ENCODE measurements around the gene CREB3L1. TPM values are rescaled to one million over a fixed set of nuclear protein-coding genes. Genes with fewer than 3 reads are reported as not detected.

Gene CREB3L1
- polyA plus RNA-seq, 1 experiment = 24.2 TPM

GRCh38 chr11:46271875-46272815 is 5.3 kb upstream of the CREB3L1 start:
- POLR2A ChIA-PET = interaction anchor here (0.7 to 1.6 kb wide), 3 partner anchors 23 to 1649 kb away, joined by 3 to 4 read pairs (median 4); no protein-coding TSS in a partner anchor
- no peaks in the 10 kb centered on the region for H3K27me3 ChIP-seq (ENCODE audit: control insufficient read depth, insufficient read depth, low read length)
- TF ChIP-seq CTCF (IDR thresholded peaks at IDR 0.05; ENCODE audit: low read depth, low read length) = no peak
- no peak overlapping the region for H3K4me3 ChIP-seq (ENCODE audit: low read depth, low read length)
- DNase-seq (ENCODE audit: low read depth, low spot score) = no peak
- H3K9me3 ChIP-seq (ENCODE audit: control insufficient read depth, insufficient read depth, low read length) = no peaks in the 10 kb centered on the region
- H3K27ac ChIP-seq (ENCODE audit: low read depth, low read length) = peak overlapping the region; percentile 86
- CTCF ChIA-PET = interaction anchor here (1.4 to 2.2 kb wide), 3 partner anchors 25 to 32 kb away, joined by 4 to 9 read pairs (median 7); no protein-coding TSS in a partner anchor

- H3K4me3 ChIP-seq (ENCODE audit: low read depth, low read length) = no peak overlapping the region
Observed at GRCh38 chr11:46272816-46273427, 4.5 kb upstream of the CREB3L1 start.

GRCh38 chr11:46273511-46274205 is 3.8 kb upstream of the CREB3L1 start:
- POLR2A ChIA-PET = interaction anchor here (0.9 to 1.5 kb wide), 3 partner anchors 21 to 36 kb away, joined by 3 to 6 read pairs (median 4); no protein-coding TSS in a partner anchor
- TF ChIP-seq CTCF (IDR thresholded peaks at IDR 0.05; ENCODE audit: low read depth, low read length) = no peak
- no peak overlapping the region for H3K4me3 ChIP-seq (ENCODE audit: low read depth, low read length)

More at GRCh38 chr11:46272816-46273427, 4.5 kb upstream of the CREB3L1 start:
- no peak for TF ChIP-seq CTCF (IDR thresholded peaks at IDR 0.05; ENCODE audit: low read depth, low read length)
- ChIA-PET CTCF (interaction anchor here (0.6 to 2.2 kb wide), 5 partner anchors 24 to 42 kb away, joined by 3 to 9 read pairs (median 4); no protein-coding TSS in a partner anchor), POLR2A (interaction anchor here (0.7 to 1.6 kb wide), 6 partner anchors 23 to 1648 kb away, joined by 3 to 6 read pairs (median 4); no protein-coding TSS in a partner anchor)
- no peaks in the 10 kb centered on the region for H3K9me3 ChIP-seq (ENCODE audit: control insufficient read depth, insufficient read depth, low read length)
- H3K27me3 ChIP-seq (ENCODE audit: control insufficient read depth, insufficient read depth, low read length) = no peaks in the 10 kb centered on the region
- H3K27ac ChIP-seq (ENCODE audit: low read depth, low read length) = peak overlapping the region; percentile 86
- no peak for DNase-seq (ENCODE audit: low read depth, low spot score)

GRCh38 chr11:46275964-46276641 is 1.4 kb upstream of the CREB3L1 start:
- POLR2A ChIA-PET = no interaction called here

More at GRCh38 chr11:46273511-46274205, 3.8 kb upstream of the CREB3L1 start:
- no peak for DNase-seq (ENCODE audit: low read depth, low spot score)
- no peaks in the 10 kb centered on the region for H3K27me3 ChIP-seq (ENCODE audit: control insufficient read depth, insufficient read depth, low read length)
- CTCF ChIA-PET = interaction anchor here (0.5 to 2.2 kb wide), 5 partner anchors 24 to 41 kb away, joined by 3 to 9 read pairs (median 4); no protein-coding TSS in a partner anchor
- peak overlapping the region; percentile 39 for H3K27ac ChIP-seq (ENCODE audit: low read depth, low read length)
- H3K9me3 ChIP-seq (ENCODE audit: control insufficient read depth, insufficient read depth, low read length) = peaks cover 3% of the 10 kb centered on the region; the same call in 1 of the 2 replicates

More at GRCh38 chr11:46275964-46276641, 1.4 kb upstream of the CREB3L1 start:
- Histone ChIP-seq H3K27me3 (ENCODE audit: control insufficient read depth, insufficient read depth, low read length) (no peaks in the 10 kb centered on the region), H3K4me3 (ENCODE audit: low read depth, low read length) (no peak overlapping the region), H3K27ac (ENCODE audit: low read depth, low read length) (no peak overlapping the region), H3K9me3 (ENCODE audit: control insufficient read depth, insufficient read depth, low read length) (peaks cover 3% of the 10 kb centered on the region; the same call in 1 of the 2 replicates)
- no peak for DNase-seq (ENCODE audit: low read depth, low spot score)
- CTCF ChIA-PET = interaction anchor here (1.8 to 3.6 kb wide), 3 partner anchors 27 to 40 kb away, joined by 6 to 28 read pairs (median 8); no protein-coding TSS in a partner anchor
- TF ChIP-seq CTCF (IDR thresholded peaks at IDR 0.05; ENCODE audit: low read depth, low read length) = no peak
